CD4-positive, alpha-beta T cell treated with Interleukin-6 for 4 hours (primary cell): ENCODE data around the gene CBY3.
"Not testable (repeated sequence)": the region's sequence is repeated elsewhere in the genome, so short reads cannot be mapped to it uniquely, and the experiment has no call there.

ENCODE experiments used
- DNase-seq: peaks from one replicate; pipeline ENCODE4 v3.0.0-alpha.2; 2020; ENCODE audit warnings: mixed read lengths

Gene CBY3

GRCh38 chr5:179680780-179681401 is at the start of gene CBY3:
Gene CBY3 (minus strand): TSS chr5:179681034. CDS start chr5:179680918, 116 bp downstream.
- DNase-seq: no peak

- DNase-seq: no peak
Observed at GRCh38 chr5:179730356-179730755, 49.5 kb upstream of the CBY3 start.

DNA sequence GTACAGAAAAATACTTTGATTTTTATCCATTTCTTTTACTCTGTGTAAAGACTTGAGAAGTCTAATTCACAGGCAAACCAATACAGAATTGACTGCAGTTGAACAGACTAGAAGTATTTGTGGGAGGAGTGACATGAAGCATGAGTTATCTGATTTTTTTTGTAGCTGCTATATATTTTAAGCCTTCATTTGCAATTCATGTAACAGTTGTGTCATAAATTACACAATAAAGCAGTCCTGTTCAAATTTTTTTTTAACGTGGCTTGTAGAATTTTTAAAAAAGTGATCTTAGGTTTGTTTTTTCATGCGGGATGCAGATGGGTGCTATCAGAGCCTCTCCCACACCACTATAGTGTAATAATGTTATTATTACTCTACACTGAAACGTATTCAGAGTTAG is 48.9 kb upstream of the CBY3 start:
- DNase-seq: no peak

DNA sequence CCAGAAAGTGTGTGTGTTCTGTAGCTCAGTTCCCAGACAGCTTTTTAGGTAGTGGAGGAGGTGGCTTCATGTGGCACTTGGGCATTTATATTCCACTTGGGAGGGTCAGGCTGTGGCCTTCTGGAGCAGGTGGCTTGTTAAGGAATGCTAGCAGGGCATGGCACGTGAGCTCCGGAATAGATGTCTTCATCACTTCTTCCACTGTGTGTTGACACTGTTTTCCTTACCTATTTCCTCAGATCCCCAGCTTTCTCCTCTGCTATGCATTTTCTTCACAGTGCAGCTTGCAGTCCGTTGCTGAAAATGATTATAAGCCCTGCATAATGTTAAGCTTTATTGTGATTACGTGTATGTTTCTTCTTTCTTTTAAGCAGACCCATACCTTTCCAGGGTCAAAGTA is 48.5 kb upstream of the CBY3 start:
- no peak for DNase-seq

GRCh38 chr5:179727106-179727505 is 46.3 kb upstream of the CBY3 start:
- no peak for DNase-seq

DNA sequence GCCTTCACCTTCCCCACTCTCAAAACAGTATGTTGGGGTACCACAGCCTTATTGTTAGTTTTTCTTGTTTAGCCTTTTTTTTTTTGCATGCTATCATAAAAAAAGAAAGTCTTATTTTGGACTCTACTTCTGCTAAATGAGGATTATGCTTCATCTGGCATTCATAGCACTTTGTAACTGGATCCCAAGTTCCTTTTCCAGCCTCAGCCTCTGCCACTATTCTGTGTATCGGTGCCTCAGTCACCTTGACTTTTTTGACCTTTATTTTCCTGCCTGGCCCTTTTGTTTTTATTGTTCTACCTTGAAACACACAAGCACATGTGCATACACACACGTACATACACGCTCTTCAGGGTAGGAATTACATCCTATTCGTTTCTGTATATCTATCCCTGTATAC is 43.3 kb upstream of the CBY3 start:
- no peak for DNase-seq

- DNase-seq: no peak
Observed at GRCh38 chr5:179720222-179720621, 39.4 kb upstream of the CBY3 start.

GRCh38 chr5:179716286-179716685 is 35.5 kb upstream of the CBY3 start:
- DNase-seq: no peak

GRCh38 chr5:179700401-179700918 is 19.6 kb upstream of the CBY3 start:
- no peak for DNase-seq

DNA sequence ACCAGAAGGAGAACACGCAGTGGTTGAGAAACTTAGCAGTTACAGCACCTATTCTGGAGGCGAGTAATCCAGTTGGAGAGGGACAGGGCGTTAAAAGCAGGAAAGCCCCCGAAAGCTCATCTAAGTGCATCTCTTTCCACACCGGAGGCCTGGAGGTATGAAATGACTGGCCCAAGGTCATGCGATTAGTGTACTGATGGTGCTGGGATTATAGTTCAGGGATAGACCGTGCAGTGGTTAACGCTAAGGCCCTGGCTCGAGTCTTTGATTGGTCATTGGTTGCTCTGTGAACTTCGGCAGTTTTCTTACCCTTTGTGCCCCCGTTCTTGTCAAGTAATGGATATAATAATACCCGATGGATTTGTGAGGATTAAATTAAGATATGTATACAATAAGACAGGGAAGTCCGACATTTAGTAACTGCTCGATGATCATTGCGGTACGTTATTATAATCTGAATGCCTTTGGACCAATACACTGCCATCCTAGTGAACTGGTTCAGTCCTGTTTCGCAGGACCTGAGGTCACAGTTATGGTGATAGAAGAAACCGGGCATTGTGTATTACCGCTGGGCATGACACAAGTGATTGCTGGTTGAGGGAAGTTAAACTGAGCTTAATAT is 18.9 kb upstream of the CBY3 start:
- no peak for DNase-seq

- no peak for DNase-seq
Observed at GRCh38 chr5:179698935-179699615, 18.2 kb upstream of the CBY3 start, which contains the start of gene CANX. Gene CANX (plus strand): TSS chr5:179698967. CDS start chr5:179705682, 6,715 bp downstream.

DNA sequence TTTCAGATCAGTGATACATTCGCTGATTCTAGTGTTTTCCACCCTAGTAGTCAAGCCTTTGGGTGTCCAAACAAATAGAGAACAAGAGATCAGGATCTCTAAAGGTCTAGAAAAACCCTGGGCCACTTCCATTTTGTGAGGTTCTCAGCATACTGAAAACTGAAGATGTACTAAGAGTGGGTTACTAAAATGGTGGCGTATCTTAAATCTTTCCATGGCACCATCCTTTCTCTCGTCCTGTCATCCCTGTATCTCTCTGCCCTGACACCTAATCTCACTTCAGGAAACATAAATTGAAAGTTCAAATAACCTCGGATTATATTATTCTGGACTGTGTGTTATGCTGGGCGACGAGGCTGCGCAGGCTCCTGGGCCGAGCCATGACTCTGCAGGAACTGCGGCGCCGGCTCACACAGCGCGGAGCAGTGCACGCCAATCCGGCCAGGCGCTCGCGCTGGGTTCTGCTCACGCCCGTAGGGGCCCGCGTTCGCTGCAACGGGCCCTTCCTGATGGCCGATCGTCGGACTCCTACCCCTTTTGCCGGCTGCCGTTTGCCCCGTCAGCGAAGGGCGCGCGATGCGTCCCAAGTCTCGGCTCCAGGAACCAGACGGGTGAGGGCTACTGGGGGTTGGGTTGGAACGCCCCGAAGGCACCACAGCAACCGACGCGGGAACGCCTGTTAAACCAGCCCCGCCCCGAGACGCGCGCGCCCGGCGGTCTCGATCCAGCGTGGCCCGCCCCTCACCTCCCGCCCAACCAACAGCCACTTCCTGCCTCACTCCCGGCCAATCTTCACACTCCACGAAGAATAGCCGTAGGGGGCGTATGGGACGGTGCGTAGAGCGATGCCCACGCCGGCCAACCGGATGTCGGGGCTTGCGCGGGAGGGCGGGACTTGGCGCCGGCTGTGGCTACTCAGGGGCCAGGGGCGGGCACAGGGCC is 17.4 kb upstream of the CBY3 start:
- DNase-seq: peak; percentile 98

DNA sequence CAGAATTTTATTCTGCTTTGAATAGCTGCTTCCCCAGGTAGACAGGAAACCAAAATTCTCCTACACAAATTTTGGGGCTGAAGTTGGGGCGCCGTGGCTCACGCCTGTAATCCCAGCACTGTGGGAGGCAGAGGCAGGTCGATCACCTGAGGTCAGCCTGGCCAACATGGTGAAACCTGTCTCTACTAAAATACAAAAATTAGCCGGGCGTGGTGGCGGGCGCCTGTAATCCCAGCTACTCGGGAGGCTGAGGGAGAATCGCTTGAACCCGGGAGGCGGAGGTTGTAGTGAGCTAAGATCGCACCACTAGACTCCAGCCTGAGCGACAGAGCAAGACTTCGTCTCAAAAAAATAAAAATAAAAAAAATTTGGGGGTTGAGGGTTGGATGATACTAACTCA is 16.7 kb upstream of the CBY3 start:
- DNase-seq: not testable (repeated sequence)

DNA sequence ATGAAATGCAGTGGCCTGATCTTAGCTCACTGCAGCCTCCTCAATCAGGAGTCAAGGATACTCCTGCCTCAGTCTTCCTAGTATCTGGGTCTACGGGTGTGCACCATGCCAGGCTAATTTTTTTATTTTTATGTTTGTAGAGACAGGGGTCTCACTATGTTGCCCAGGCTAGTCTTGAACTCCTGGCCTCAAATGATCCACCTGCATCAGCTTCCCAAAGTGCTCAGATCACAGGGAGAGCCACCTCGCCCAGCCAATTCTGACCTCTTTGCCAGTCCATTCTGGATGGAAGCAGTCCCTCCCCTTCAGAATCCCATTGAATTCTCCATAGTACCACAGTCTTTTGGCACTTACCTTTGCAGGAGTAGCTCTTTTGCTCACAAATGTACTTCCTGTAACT is 16.3 kb upstream of the CBY3 start:
- no peak for DNase-seq

DNA sequence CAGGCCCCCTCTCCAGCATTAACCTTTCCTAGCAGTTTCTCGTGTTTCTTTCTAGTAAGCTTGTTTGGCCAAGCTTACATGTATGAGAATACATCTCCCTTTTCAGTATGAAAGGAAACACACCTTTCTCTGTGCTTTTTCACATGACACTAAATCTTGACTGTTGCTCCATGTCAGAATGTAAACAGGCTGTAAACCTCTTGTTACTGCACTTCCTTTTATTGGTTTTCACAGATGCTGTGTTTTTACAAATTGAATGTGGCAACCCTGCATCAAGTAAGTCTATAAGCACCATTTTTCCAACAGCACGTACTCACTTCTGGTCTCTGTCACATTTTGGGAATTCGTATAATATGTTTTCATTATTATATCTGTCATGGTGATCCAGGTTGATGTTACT is 15.8 kb upstream of the CBY3 start:
- DNase-seq: no peak

- DNase-seq: no peak
Observed at GRCh38 chr5:179694561-179694960, 13.7 kb upstream of the CBY3 start.

DNA sequence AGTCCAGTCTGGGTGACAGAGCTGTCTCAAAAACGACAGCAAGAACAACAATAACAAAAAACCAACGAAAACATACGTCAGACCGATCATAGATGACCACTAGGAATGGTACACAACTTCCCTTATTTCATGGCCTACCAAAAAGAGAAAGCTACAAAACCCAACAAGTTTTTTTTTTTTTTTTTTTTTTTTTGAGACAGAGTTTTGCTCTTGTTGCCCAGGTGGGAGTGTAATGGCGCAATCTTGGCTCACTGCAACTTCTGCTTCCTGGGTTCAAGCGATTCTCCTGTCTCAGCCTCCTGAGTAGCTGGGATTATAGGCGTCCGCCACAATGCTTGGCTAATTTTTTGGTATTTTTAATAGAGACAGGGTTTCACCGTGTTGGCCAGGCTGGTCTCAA is 8.4 kb upstream of the CBY3 start:
- not testable (repeated sequence) for DNase-seq

DNA sequence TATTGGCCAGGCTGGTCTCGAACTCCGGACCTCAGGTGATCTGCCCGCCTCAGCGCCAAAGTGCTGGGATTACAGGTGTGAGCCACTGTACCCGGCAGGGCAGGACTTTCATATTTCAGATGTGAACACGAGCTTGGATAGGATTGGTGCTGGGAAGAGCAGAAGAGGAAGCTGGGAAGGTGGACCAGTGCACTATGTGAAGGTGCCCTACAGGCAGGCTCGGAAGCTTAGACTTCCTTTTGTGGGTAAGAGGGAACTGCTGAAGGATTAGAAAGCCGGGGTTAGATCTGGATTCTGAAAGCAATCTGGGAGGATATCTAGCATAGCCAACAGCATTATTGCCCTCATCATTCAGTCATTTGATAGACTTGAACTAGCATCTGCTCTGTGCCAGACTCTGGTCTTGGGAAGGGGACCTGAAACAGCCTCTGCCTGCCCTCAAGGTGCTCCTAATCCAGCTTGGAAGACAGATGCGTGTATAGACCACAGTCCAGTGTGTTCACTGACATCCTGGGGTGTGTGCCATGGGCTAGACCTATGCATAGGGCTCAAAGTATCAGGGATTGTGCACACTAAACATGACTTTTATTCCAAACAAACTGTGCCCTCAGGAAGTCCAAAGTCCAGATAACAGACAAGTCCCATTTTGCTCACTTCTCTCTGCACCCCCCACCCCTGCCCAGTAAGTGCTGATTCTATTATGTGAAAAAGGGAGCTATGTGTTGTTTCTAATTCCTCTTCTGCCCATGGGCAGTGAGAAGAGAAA is 637 bp downstream of the CBY3 start:
- no peak for DNase-seq

DNA sequence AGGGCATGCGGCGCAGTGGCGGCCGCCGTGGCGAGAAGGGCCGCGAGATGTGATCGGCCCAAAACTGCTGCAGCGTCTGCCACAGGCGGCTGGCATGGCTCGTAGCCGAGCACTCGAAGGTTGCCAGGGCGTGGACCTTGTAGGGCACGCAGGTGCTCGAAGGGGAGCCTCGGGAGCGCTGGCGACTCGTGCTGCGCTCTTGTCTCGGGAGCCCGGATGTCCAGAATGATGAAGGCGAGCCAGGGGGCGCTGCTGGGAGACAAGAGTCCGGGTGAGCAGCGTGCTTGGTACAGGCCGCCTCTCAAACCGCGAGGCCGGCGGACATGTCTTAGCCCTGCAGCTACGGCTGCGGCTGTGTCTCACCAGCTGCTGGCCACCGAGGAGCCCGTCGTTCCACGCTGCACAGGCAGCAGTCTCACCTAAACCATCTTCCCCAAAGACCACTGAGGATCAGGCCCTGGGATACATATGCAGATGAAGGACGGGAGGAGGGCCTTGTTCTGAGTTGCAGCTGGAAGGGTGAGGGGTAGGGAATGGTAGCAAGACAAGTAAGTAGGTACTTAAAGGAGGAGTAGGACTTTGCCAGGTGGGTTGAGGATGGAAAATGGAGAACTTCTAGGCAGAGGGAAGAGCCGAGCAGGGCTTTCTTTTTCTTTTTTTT is 1.7 kb downstream of the CBY3 start:
- peak; percentile 78 for DNase-seq

DNA sequence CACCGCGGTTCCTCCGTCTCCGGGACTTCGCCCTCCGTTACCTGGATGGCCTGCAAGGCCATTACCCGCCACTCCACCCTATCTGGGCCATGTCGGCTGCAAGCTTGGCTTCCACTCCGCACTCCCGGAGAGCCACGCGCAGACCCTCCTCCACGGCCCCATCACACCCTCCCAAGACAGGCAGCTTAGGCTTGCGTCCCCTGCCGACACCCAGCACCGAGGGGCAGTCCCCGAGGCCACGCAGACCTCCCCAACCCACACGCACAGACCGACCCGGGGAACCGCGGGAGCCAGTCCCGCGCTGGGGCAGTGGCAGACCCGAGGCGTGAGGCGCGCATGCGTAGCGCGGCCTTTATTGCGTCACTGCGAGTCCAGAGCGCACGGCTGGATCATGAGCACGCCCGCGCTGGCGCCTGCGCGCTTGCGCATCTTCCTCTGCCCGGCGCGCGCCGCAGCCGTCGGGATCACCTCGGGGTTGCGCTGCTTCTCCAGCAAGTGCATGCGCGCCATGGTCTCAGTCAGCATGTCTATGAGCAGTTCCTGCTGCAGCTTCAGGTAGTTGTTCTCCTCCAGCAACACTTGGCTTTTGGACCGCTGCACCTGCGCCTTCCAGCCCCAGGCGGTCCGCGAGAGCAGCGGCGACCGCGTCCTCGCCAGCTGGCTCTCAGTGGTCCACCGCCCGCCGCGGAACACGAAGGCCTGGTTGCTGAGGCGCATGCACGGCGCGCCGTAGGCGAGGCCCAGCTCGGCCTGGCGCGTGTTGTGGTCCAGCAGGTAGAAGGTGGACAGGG is 2.4 kb downstream of the CBY3 start:
- DNase-seq: peak; percentile 96

- peak; percentile 53 for DNase-seq
Observed at GRCh38 chr5:179668391-179668790, 12.4 kb downstream of the CBY3 start.
